Measurements from ENCODE around the gene OSTM1. TPM values are rescaled to one million over a fixed set of nuclear protein-coding genes. Genes with fewer than 3 reads are reported as not detected.

The OSTM1 gene
- total and polyA plus RNA-seq, 9 of the 15 experiments (the other 6 are each of a cell fraction or from before 2014, with no cell fraction given): 5.6 to 29.5 (median 16.3) TPM

- Histone ChIP-seq H4K20me1 (replicated peaks; ENCODE audit: control insufficient read depth, insufficient read depth, low read length) (no peaks in the 10 kb centered on the region), H3K4me1 (replicated peaks in 1 of 2; ENCODE audit: control insufficient read depth in 2 of 2, insufficient read depth in 2 of 2, low read length in 2 of 2) (no peaks in the 10 kb centered on the region), H3K4me2 (ENCODE audit: insufficient read depth, low read length) (no peak overlapping the region), H3K27me3 (ENCODE audit: control insufficient read depth in 2 of 2, insufficient read depth in 2 of 2, low read length in 2 of 2) (no peaks in the 10 kb centered on the region), H3K36me3 (ENCODE audit: control insufficient read depth, insufficient read depth, low read length) (peaks cover 16% of the 10 kb centered on the region; the same call in 2 of the 3 replicates), H3K27ac (ENCODE audit: extremely low read depth, low read depth, low read length) (no peak overlapping the region), H3K9me1 (ENCODE audit: control insufficient read depth, insufficient read depth, low read length) (no peaks in the 10 kb centered on the region), H3K4me3 (no peak overlapping the region), H2AFZ (ENCODE audit: low read depth, low read length) (no peak overlapping the region), H3K79me2 (ENCODE audit: control insufficient read depth, insufficient read depth, low read length) (peaks cover 3% of the 10 kb centered on the region; the same call in 2 of the 3 replicates), H3K9ac (ENCODE audit: insufficient read depth in 1 of 2, low read depth in 2 of 2, low read length in 2 of 2) (no peak overlapping the region), H3K9me3 (replicated peaks; ENCODE audit: control insufficient read depth, insufficient read depth, low read depth, low read length) (no peaks in the 10 kb centered on the region)
- no TSS peak for BruUV-seq (replicated peaks)
- in situ Hi-C loops (cut with MboI): no loop called here
- 47% methylated on average over 3 of the region's 3 CpGs for WGBS (ENCODE audit: insufficient coverage, low coverage, missing lambda C conversion rate)
- ATAC-seq (no peak), DNase-seq (ENCODE audit: extremely low read depth in 1 of 4, low spot score in 3 of 4) (no peak), FAIRE-seq (no peak)
- ChIA-PET POLR2A (no interaction called here), CTCF (ENCODE audit: low intra/inter-chr PET ratio) (no interaction called here)
- TF ChIP-seq GTF2F1 (IDR thresholded peaks at IDR 0.05; ENCODE audit: low read depth, low read length): no peak
- intact Hi-C loops (cut with micrococcal nuclease): no loop called here
These were observed 6.4 kb downstream of the OSTM1 start for GRCh38 chr6:108068182-108068581.

- ChIA-PET CTCF (ENCODE audit: low intra/inter-chr PET ratio) (no interaction called here), POLR2A (no interaction called here)
- Histone ChIP-seq H2AFZ (ENCODE audit: low read depth, low read length) (no peak overlapping the region), H4K20me1 (replicated peaks; ENCODE audit: control insufficient read depth, insufficient read depth, low read length) (no peaks in the 10 kb centered on the region), H3K4me2 (ENCODE audit: insufficient read depth, low read length) (no peak overlapping the region), H3K4me3 (no peak overlapping the region), H3K27me3 (ENCODE audit: control insufficient read depth in 2 of 2, insufficient read depth in 2 of 2, low read length in 2 of 2) (no peaks in the 10 kb centered on the region), H3K9me3 (replicated peaks; ENCODE audit: control insufficient read depth, insufficient read depth, low read depth, low read length) (no peaks in the 10 kb centered on the region), H3K9me1 (ENCODE audit: control insufficient read depth, insufficient read depth, low read length) (no peaks in the 10 kb centered on the region), H3K79me2 (ENCODE audit: control insufficient read depth, insufficient read depth, low read length) (no peaks in the 10 kb centered on the region), H3K4me1 (replicated peaks in 1 of 2; ENCODE audit: control insufficient read depth in 2 of 2, insufficient read depth in 2 of 2, low read length in 2 of 2) (peaks cover 0 to 3% of the 10 kb centered on the region in 2 experiments; a peak in 2 of 5 replicates), H3K36me3 (ENCODE audit: control insufficient read depth, insufficient read depth, low read length) (peaks cover 18% of the 10 kb centered on the region; the same call in 1 of the 3 replicates), H3K9ac (ENCODE audit: insufficient read depth in 1 of 2, low read depth in 2 of 2, low read length in 2 of 2) (no peak overlapping the region), H3K27ac (ENCODE audit: extremely low read depth, low read depth, low read length) (no peak overlapping the region)
- no TSS peak for BruUV-seq (replicated peaks)
- intact Hi-C loops (cut with micrococcal nuclease) (no loop called here), in situ Hi-C loops (cut with MboI) (no loop called here)
- FAIRE-seq (no peak), ATAC-seq (no peak), DNase-seq (ENCODE audit: extremely low read depth in 1 of 4, low spot score in 3 of 4) (no peak)
- WGBS (ENCODE audit: insufficient coverage, low coverage, missing lambda C conversion rate): 84% methylated on average over 2 of the region's 2 CpGs
- no peak for TF ChIP-seq ZBTB49 (CRISPR knock-in tag; IDR thresholded peaks at IDR 0.05; ENCODE audit: borderline replicate concordance)
- TF ChIP-seq BCL6 (CRISPR knock-in tag; IDR thresholded peaks at IDR 0.05): no peak
- no peak for TF ChIP-seq PRDM10 (IDR thresholded peaks at IDR 0.05; ENCODE audit: partially characterized antibody)
- TF ChIP-seq IRF2 (CRISPR knock-in tag; IDR thresholded peaks at IDR 0.05): no peak
- TF ChIP-seq ZFP1 (CRISPR knock-in tag; IDR thresholded peaks at IDR 0.05): no peak
- no peak for TF ChIP-seq CTBP1 (IDR thresholded peaks at IDR 0.05; ENCODE audit: borderline replicate concordance)
- TF ChIP-seq ZNF449 (CRISPR knock-in tag; IDR thresholded peaks at IDR 0.05): no peak
- no peak for TF ChIP-seq NFE2 (IDR thresholded peaks at IDR 0.05; ENCODE audit: low read depth)
These were observed 21.8 kb downstream of the OSTM1 start for GRCh38 chr6:108052706-108053105.

Measured in K562 (cell line).